ENCODE results near the gene MUC20.

DNA sequence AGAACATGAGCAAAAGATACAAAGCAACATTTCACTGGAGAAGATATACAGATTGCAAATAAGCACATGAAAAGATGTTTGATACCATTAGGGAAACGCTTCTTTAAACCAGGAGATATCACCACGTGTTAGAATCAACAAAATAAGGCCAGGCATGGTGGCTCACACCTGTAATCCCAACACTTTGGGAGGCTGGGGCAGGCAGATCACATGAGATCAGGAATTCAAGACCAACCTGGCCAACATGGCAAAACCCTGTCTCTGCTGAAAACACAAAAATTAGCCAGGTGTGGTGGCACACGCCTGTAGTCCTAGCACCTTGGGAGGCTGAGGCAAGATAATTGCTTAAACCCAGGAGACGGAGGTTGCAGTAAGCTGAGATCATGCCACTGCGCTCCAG lies 20.5 kb upstream of the MUC20 start:
- TF ChIP-seq ZNF724P (CRISPR knock-in tag; IDR thresholded peaks at IDR 0.05; ENCODE audit: borderline replicate concordance) (no peak), ZSCAN25 (CRISPR knock-in tag; IDR thresholded peaks at IDR 0.05) (no peak), ASH2L (IDR thresholded peaks at IDR 0.05; ENCODE audit: insufficient read length, low read depth, low read length) (no peak), ZNF121 (CRISPR knock-in tag; IDR thresholded peaks at IDR 0.05) (no peak), ZNF263 (CRISPR knock-in tag; IDR thresholded peaks at IDR 0.05) (no peak), MEF2D (CRISPR knock-in tag; IDR thresholded peaks at IDR 0.05) (no peak)

Data from HepG2 (cell line).